ENCODE results near the gene CNOT8.

DNA sequence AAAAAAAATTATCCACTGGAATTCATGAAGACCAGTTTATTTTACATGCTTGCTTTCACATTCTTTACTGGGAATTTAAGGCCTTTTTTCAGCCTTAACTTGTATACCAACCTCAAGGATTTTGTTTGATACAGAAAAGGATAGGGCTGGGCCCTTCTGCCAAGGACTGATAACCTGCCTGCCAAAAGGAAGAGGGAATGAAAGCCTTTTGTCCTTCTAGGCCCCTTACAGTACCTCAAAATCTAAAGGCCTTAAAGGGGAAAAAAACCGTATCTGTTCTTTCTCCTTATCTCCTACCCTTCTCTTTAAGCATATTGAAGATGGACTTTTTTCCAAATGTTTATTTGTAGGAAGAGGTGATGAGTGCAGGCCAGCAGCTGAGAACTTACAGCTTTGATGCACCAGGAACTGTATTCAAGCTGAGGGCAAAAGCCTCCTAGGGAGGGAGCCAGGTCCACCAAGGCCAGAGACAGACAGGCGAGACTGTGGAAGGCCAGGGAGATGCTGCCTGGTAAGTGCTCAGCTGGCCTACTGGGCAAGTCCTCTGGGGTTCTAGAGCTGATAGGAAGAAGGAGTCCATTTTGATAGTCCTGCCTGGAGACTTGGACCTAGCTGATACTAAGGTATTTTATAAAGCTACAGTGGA is 39.8 kb upstream of the CNOT8 start:
- TF ChIP-seq CTCF (IDR thresholded peaks at IDR 0.05) = no peak
- TF ChIP-seq EP300 (IDR thresholded peaks at IDR 0.05) = no peak
- TF ChIP-seq POLR2A (IDR thresholded peaks at IDR 0.05) = no peak
- no peak for TF ChIP-seq POLR2AphosphoS5 (IDR thresholded peaks at IDR 0.05)

Measured in sigmoid colon (tissue), 4 donors.